Measurements from ENCODE around the gene VPS72. TPM values are rescaled to one million over a fixed set of nuclear protein-coding genes. Genes with fewer than 3 reads are reported as not detected.
"Not testable (repeated sequence)": the region's sequence is repeated elsewhere in the genome, so short reads cannot be mapped to it uniquely, and the experiment has no call there.

The VPS72 gene
- total RNA-seq, 4 donors from 2014 or later, result 17.2 to 38.3 (median 29.7) TPM

DNA sequence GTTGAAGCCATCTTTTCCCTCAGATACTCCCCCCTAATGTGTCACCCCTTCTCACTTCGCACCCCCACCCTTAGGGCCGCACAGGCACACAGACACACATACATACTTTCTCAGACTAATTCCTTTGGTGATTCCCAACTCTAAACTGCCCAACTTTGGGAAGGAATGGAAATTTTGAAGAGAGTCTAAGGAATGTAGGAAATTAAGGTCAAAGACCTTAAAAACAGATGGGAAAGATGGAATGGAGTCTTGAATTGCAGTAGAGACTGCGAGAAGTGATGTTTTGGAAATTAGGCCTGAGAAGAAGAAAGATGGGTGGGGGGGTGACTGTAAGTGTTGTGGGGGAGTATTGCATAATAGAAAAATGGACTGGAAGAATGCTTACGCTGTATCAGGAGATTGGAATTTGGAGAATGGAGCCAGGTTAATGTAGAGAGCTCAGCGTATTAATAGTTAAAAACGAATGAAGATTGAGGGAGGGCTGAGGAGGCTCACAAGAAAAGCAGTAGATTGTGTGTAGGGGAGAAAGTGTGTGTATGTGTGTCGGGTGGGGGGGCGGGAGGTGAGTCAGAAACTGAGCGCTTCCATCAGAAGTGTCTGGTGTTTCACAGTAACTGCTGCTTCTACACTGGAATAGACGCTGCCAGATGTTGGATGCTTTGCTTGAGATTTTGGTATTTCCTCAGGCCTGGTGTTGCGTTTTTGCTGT is 10.0 kb upstream of the VPS72 start:
- DNase-seq, result no peak
- H3K27me3 ChIP-seq, result no peaks in the 10 kb centered on the region
- TF ChIP-seq POLR2A (IDR thresholded peaks at IDR 0.05) (no peak), CTCF (IDR thresholded peaks at IDR 0.05) (no peak)
- peak overlapping the region; percentile 88 to 97 (median 96) for H3K27ac ChIP-seq
- no peaks in the 10 kb centered on the region for H3K9me3 ChIP-seq
- H3K4me1 ChIP-seq, result peaks cover 7 to 85% (median 35%) of the 10 kb centered on the region in 3 donors
- intact Hi-C loops (cut with DNase I), result loop anchor here (5.0 kb wide), 1 partner anchor 52 kb away; the partner anchor contains the start of gene PSMD4
- WGBS, 2 donors, result 14 to 16% methylated on average over 10 to 11 of the region's 11 CpGs
- peak overlapping the region; percentile 67 to 89 (median 83) for H3K4me3 ChIP-seq
- peaks cover 0 to 21% (median 5%) of the 10 kb centered on the region in 3 donors for H3K36me3 ChIP-seq

DNA sequence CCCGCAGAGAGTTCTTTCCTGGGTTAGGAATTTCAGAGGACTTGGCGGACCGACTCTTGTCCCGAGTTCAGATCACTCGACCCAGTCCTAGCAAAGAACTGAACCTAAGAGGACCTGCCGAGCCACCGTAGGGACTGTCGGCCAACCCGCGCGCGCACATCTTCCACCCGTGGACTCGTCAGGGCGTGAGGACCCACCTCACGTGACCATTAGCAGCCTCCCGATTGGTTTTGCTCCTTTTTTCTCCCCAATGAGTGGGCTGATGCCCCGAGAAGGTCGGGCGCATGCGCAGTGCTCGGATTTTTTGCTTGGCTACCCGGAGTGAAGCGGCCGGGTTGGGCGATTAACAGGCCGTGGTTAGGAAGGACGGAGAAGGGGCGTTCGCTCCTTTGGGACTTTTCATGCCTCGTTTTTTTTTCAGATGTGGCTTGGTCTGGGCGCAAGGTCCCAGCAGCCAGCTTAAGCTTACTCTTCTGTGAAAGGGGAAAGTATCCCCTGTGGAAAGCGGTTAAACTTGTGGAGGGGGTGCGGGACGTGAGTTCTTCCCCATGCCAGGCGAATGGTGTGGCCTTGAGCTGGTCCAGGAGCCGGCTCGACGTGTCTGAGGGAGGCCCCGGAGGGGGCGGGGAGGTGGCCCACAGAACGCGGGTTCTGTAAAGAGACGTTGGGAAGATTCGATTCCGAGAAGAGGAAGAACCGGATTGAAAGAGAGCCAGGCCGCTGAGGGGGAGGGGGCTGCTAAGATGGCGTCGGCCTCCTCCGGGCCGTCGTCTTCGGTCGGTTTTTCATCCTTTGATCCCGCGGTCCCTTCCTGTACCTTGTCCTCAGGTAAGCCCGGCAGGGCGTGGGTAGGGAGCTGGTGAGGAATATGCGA is 8.5 kb upstream of the VPS72 start, which contains the start of gene PIP5K1A:
PIP5K1A (plus strand) TSS at position 299 of the 874 bp plus-strand sequence; CDS start at position 744, 445 bp downstream.
- TF ChIP-seq POLR2A (IDR thresholded peaks at IDR 0.05) (peak in 3 of 4 donors; percentile 87 to 93 (median 92)), CTCF (IDR thresholded peaks at IDR 0.05) (peak in 2 of 6 experiments; percentile 7 to 43)
- intact Hi-C loops (cut with DNase I), result loop anchor here (5.0 kb wide), 1 partner anchor 54 kb away; the partner anchor contains the start of gene PSMD4
- Histone ChIP-seq H3K27me3 (no peaks in the 10 kb centered on the region), H3K4me3 (peak within 1 kb of the TSS; percentile 67 to 89 (median 83)), H3K36me3 (peaks cover 0 to 13% (median 5%) of the 10 kb centered on the region in 3 donors), H3K27ac (peak within 1 kb of the TSS; percentile 88 to 97 (median 96)), H3K9me3 (no peaks in the 10 kb centered on the region), H3K4me1 (peaks cover 7 to 80% (median 35%) of the 10 kb centered on the region in 3 donors)
- WGBS, 2 donors, result 0% methylated on average over 39 to 42 of the region's 60 CpGs
- peak; percentile 96 for DNase-seq

DNA sequence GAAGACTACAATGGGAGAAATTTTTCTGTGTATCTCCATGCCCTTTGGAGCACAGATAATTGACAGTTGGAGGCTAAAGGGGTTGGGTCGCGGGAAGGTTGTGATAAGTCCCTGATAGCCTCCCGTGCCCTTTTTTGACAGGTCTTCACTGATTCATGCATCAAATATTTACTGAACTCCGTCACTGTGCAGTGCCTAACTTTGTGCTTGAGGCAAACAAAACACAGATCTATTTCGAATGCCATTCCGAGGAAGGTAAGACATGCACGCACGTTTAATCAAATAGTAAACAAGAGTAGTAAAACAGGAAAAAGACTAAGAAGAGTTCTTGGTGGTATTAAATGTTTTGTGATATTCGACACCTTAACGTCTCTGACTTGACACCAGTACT is 7.9 kb upstream of the VPS72 start:
- TF ChIP-seq POLR2A (IDR thresholded peaks at IDR 0.05), result no peak
- TF ChIP-seq CTCF (IDR thresholded peaks at IDR 0.05), result no peak
- WGBS, 2 donors, result 5 to 7% methylated on average over 10 of the region's 10 CpGs
- no peak for DNase-seq
- H3K27me3 ChIP-seq, result no peaks in the 10 kb centered on the region
- peaks cover 0 to 7% (median 5%) of the 10 kb centered on the region in 3 donors for H3K36me3 ChIP-seq
- peak overlapping the region; percentile 88 to 97 (median 96) for H3K27ac ChIP-seq
- peaks cover 7 to 75% (median 35%) of the 10 kb centered on the region in 3 donors for H3K4me1 ChIP-seq
- peak overlapping the region; percentile 67 to 89 (median 83) for H3K4me3 ChIP-seq
- H3K9me3 ChIP-seq, result no peaks in the 10 kb centered on the region
- intact Hi-C loops (cut with DNase I), result loop anchor here (5.0 kb wide), 1 partner anchor 54 kb away; the partner anchor contains the start of gene PSMD4

DNA sequence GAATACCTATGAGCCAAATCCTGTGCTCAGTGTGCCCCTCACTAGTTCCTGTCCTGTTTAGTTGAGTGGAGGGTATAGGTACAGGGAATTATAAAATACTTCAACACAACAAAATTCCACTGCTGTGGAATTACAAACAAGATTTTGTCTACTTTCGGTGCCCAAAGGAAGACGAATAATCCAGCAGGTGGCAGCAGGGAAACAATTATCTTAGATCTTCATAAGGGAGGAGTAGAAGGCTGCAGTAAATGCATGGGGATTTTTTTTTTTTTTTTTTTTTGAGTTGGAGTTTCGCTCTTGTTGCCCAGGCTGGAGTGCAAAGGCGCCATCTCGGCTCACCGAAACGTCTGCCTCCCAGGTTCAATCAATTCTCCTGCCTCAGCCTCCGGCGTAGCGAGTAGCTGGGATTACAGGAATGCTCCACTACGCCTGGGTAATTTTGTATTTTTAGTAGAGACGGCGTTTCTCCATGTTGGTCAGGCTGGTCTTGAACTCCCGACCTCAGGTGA is 6.3 kb upstream of the VPS72 start:
- Histone ChIP-seq H3K36me3 (no peaks in the 10 kb centered on the region), H3K4me1 (peaks cover 2 to 60% (median 23%) of the 10 kb centered on the region in 3 donors), H3K4me3 (peak overlapping the region; percentile 14 to 55 (median 30)), H3K27ac (peak overlapping the region; percentile 85 to 97 (median 92)), H3K27me3 (no peaks in the 10 kb centered on the region), H3K9me3 (no peaks in the 10 kb centered on the region)
- no peak for DNase-seq
- intact Hi-C loops (cut with DNase I), result loop anchor here (5.0 kb wide), 1 partner anchor 56 kb away; the partner anchor contains the start of gene PSMD4
- 23 to 31% methylated on average over 13 to 14 of the region's 14 CpGs for WGBS, 2 donors
- peak in 5 of 6 experiments; percentile 48 to 68 (median 58) for TF ChIP-seq CTCF (IDR thresholded peaks at IDR 0.05)
- no peak for TF ChIP-seq POLR2A (IDR thresholded peaks at IDR 0.05)

DNA sequence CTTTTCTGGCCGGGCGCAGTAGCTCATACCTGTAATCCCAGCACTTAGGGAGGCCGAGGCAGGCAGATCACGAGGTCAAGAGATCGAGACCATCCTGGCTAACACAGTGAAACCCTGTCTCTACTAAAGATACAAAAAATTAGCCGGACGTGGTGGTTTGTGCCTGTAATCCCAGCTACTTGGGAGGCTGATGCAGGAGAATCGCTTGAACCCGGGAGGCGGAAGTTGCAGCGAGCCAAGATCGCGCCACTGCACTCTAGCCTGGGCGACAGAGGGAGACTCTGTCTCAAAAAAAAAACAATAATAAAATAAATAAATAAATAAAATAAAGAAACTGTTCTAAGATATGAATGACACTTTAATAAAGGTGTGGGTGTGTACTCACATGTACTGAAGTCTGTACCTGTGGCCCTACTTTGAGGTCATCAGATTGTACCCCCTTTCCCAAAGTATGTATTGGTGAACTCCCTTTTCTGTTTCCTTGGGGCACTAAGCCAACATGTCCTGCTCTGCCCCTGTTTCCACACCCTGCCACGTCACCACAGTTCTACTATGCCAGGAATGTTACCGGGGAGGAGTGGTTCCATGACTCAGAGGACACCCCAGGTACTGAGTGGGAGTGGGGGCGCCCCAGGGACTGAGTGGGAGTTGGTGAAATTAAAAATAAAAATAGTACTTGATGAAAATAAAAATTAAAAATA is 5.0 kb upstream of the VPS72 start:
- H3K36me3 ChIP-seq, DNase-seq, H3K9me3 ChIP-seq, H3K27me3 ChIP-seq: not testable (repeated sequence)
- 36 to 44% methylated on average over 14 to 17 of the region's 17 CpGs for WGBS, 2 donors
- intact Hi-C loops (cut with DNase I), result loop anchor here (5.0 kb wide), 1 partner anchor 57 kb away; the partner anchor contains the start of gene PSMD4
- Histone ChIP-seq H3K27ac (peak overlapping the region; percentile 85 to 97 (median 92)), H3K4me3 (peak overlapping the region; percentile 18 to 55 (median 30)), H3K4me1 (peaks cover 0 to 54% (median 16%) of the 10 kb centered on the region in 3 donors)

All from esophagus squamous epithelium (tissue), 5 donors.